Thymus (tissue), 11 donors: ENCODE results near the gene RSBN1. TPM values are rescaled to one million over a fixed set of nuclear protein-coding genes. Genes with fewer than 3 reads are reported as not detected.

Source experiments
- DNase-seq, 9 donors: peaks; one replicate each; pipeline ENCODE4 v3.0.0-alpha.2; 2013; ENCODE audit warnings: low spot score in 9 of 9, low read depth in 6 of 9, missing footprints in 1 of 9
- H3K27ac ChIP-seq, 2 donors: one replicate each; pipeline ENCODE4 v1.5.1; 2013; ENCODE audit warnings: control low read depth in 1 of 2, low read depth in 1 of 2, low read length in 1 of 2, mild to moderate bottlenecking in 1 of 2, moderate library complexity in 1 of 2
- H3K27me3 ChIP-seq, 2 donors: one replicate each; pipeline ENCODE4 v1.5.1; 2013; ENCODE audit warnings: low read length in 1 of 2; ENCODE audit not compliant: control insufficient read depth in 2 of 2, insufficient read depth in 1 of 2
- H3K36me3 ChIP-seq, 2 donors: one replicate each; pipeline ENCODE4 v1.5.1; 2013; ENCODE audit warnings: low read length in 1 of 2, mild to moderate bottlenecking in 1 of 2, moderate library complexity in 1 of 2; ENCODE audit not compliant: control insufficient read depth in 2 of 2, insufficient read depth in 2 of 2
- H3K4me1 ChIP-seq, 2 donors: one replicate each; pipeline ENCODE4 v1.5.1; 2013; ENCODE audit warnings: low read length in 2 of 2; ENCODE audit not compliant: control insufficient read depth in 2 of 2, insufficient read depth in 2 of 2
- H3K4me3 ChIP-seq, 2 donors: one replicate each; pipeline ENCODE4 v1.5.1; 2013; ENCODE audit warnings: low read length in 2 of 2, control low read depth in 1 of 2, mild to moderate bottlenecking in 1 of 2
- H3K9me3 ChIP-seq, 2 donors: one replicate each; pipeline ENCODE4 v1.5.1; 2013; ENCODE audit warnings: low read length in 1 of 2, mild to moderate bottlenecking in 1 of 2; ENCODE audit not compliant: control insufficient read depth in 2 of 2, insufficient read depth in 1 of 2
- WGBS: extraction: QIAGEN DNeasy Blood & Tissue Kit; methylation state at CpG from one replicate; pipeline ENCODE4 v1.1.7; 2013; 5-methylcytosine and 5-hydroxymethylcytosine counted together
- polyA plus RNA-seq: library from polyadenylated mRNA; stranded (reverse); fragments of 200-250 nt; gene quantifications from one replicate; pipeline ENCODE4 v1.2.3, GENCODE V29; 2013
- total RNA-seq: library from RNA; stranded (reverse); fragments of 120-200 nt; gene quantifications from one replicate; pipeline ENCODE4 v1.2.4, GENCODE V29; 2013
- donor health status: healthy.

RSBN1 gene
- total and polyA plus RNA-seq, 2 donors: 11.6 to 19.1 TPM

GRCh38 chr1:113835686-113836290 lies 23.5 kb upstream of the RSBN1 start:
- Histone ChIP-seq H3K4me1 (no peaks in the 10 kb centered on the region), H3K4me3 (no peak overlapping the region), H3K36me3 (peaks cover 13 to 19% of the 10 kb centered on the region in 2 donors), H3K27ac (no peak overlapping the region), H3K27me3 (no peaks in the 10 kb centered on the region), H3K9me3 (no peaks in the 10 kb centered on the region)
- WGBS: 32% methylated on average over 4 of the region's 4 CpGs
- DNase-seq: peak in 7 of 9 donors; percentile 25 to 75 (median 57)

DNA sequence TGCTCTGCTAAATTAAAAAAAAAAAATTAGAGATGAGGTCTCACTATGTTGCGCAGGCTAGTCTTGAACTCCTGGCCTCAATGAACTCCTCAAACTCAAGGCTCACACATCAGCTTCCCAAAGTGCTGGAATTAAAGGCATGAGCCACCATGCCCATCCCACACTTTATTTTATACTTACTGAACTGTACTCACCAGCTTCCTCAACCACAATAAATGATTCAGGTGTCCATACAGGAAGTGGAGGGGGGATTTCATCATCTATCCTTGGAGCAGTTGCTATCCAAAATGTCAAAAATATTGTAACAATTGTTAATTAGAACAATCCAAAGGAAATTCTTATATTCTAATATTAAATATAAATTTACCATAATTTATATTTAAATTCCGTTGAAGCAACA lies 22.4 kb upstream of the RSBN1 start:
- peaks cover 13 to 19% of the 10 kb centered on the region in 2 donors for H3K36me3 ChIP-seq
- H3K27me3 ChIP-seq: no peaks in the 10 kb centered on the region
- no peaks in the 10 kb centered on the region for H3K9me3 ChIP-seq
- 98% methylated on average over 2 of the region's 2 CpGs for WGBS
- DNase-seq: no peak
- H3K4me1 ChIP-seq: no peaks in the 10 kb centered on the region
- no peak overlapping the region for H3K27ac ChIP-seq
- H3K4me3 ChIP-seq: no peak overlapping the region

DNA sequence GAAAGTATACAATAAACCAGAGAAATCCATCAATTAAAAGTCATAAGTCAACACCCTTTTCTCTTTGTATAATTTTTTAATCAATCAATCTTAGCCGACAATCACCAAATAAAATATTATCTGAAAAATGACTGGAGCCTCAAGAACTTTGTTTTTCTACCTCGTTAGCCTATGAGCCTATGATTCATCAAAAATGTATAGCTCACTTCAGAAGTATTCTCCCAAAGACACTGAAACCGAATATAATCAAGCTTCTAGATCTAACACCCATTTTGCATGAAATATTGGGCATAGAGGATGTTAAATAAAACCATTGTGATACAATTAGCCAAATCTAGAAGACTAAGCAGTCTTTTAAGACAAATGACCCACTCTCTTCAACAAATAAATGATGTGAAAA lies 17.8 kb upstream of the RSBN1 start:
- Histone ChIP-seq H3K27ac (no peak overlapping the region), H3K36me3 (peaks cover 9 to 14% of the 10 kb centered on the region in 2 donors), H3K4me1 (no peaks in the 10 kb centered on the region), H3K9me3 (no peaks in the 10 kb centered on the region), H3K4me3 (no peak overlapping the region), H3K27me3 (no peaks in the 10 kb centered on the region)
- 96% methylated on average over 3 of the region's 3 CpGs for WGBS
- DNase-seq: no peak

DNA sequence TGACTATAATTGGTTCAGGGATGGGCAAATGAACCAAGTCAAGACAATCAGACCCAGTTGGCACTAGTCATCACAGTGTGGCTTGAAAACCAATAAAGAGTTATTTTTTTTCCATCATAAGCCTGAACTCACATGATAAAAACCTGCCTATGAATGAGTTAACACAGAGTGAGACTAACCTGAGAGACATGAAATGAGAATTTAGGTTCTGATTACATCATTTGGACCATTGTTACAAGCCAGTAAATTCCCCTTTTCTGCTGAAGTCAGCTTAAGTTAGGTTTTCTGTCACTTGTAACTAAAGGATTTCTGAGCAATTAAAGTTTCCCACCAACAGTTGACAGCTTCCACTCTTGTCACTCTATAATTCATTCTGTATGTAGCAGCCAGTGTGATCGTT lies 9.6 kb upstream of the RSBN1 start:
- H3K27ac ChIP-seq: no peak overlapping the region
- H3K9me3 ChIP-seq: no peaks in the 10 kb centered on the region
- H3K27me3 ChIP-seq: no peaks in the 10 kb centered on the region
- DNase-seq: no peak
- H3K36me3 ChIP-seq: peaks cover 14 to 16% of the 10 kb centered on the region in 2 donors
- WGBS: 89% methylated on average over 1 of the region's 1 CpG
- H3K4me3 ChIP-seq: no peak overlapping the region
- no peaks in the 10 kb centered on the region for H3K4me1 ChIP-seq

DNA sequence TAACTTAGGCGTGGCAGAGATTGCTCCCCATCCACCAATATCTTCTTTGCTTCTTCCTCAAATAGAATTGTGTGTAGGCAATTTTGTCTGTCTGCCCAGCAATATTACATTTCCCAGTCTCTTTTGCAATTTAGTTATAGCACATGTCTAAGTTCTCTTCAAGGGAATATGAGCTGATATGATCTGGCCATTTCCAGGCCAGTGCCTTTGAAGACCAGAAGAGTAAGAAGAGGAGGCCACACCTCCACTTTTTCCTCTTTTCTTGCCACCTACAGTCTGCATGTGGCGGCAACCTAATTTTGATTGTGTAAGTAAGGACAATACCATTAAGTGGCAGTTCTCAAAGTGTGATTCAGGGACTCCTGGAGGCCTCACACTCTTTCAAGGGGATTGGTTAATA lies 6.3 kb upstream of the RSBN1 start:
- no peak for DNase-seq
- Histone ChIP-seq H3K9me3 (no peaks in the 10 kb centered on the region), H3K27me3 (no peaks in the 10 kb centered on the region), H3K4me3 (no peak overlapping the region), H3K27ac (no peak overlapping the region), H3K36me3 (peaks cover 9 to 19% of the 10 kb centered on the region in 2 donors), H3K4me1 (no peaks in the 10 kb centered on the region)
- 98% methylated on average over 2 of the region's 2 CpGs for WGBS

GRCh38 chr1:113813218-113813617 lies 942 bp upstream of the RSBN1 start:
- Histone ChIP-seq H3K9me3 (no peaks in the 10 kb centered on the region), H3K4me1 (peaks cover 4 to 9% of the 10 kb centered on the region in 2 donors), H3K27ac (no peak overlapping the region), H3K27me3 (no peaks in the 10 kb centered on the region), H3K36me3 (peaks cover 2 to 7% of the 10 kb centered on the region in 2 donors), H3K4me3 (peak overlapping the region in 1 of 2 donors; percentile 98)
- WGBS: 98% methylated on average over 15 of the region's 15 CpGs
- no peak for DNase-seq

DNA sequence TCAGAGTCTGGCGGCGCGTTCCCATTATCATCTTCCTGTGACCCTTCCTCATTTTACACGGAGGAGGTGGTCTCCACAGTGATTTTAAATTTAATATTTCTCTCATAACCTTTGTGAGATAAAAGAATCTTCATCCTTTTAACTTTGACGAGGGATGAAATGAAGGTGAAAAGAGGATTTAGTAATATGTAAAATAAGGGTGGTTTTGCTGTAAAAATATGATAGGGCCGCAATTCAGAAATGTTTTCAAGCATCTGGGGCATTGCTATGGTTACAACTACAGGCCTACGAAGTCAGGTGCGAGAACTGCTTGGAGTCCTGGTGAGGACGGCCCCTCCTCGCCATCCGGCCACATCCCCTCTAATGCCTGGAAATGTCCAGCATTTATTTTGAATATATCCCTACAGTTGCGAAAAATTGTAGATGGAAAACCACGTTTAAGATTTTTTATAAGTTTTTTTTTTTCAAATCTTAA lies 422 bp upstream of the RSBN1 start:
- Histone ChIP-seq H3K4me1 (peaks cover 4 to 9% of the 10 kb centered on the region in 2 donors), H3K9me3 (no peaks in the 10 kb centered on the region), H3K4me3 (peak overlapping the region; percentile 98), H3K27ac (peak overlapping the region; percentile 82 to 97), H3K27me3 (no peaks in the 10 kb centered on the region), H3K36me3 (peaks cover 2 to 7% of the 10 kb centered on the region in 2 donors)
- no peak for DNase-seq
- 42% methylated on average over 13 of the region's 13 CpGs for WGBS

- peak; percentile 8 to 66 (median 43) for DNase-seq
- Histone ChIP-seq H3K27ac (peak overlapping the region; percentile 96 to 97), H3K36me3 (peaks cover 0 to 7% of the 10 kb centered on the region in 2 donors), H3K27me3 (no peaks in the 10 kb centered on the region), H3K4me1 (peaks cover 4 to 9% of the 10 kb centered on the region in 2 donors), H3K9me3 (no peaks in the 10 kb centered on the region), H3K4me3 (peak overlapping the region; percentile 98)
- under 1% methylated on average over 29 of the region's 29 CpGs for WGBS
These were observed 954 bp downstream of the RSBN1 start for GRCh38 chr1:113811156-113811887.
